A673 (cell line): ENCODE results near the gene SMARCAD1. TPM values are rescaled to one million over a fixed set of nuclear protein-coding genes. Genes with fewer than 3 reads are reported as not detected.

Experiments used
- BruUV-seq: library from RNA; stranded (reverse); fragments of 400-500 nt; replicated peaks from 2 replicates; lab custom pipeline; 2021; lab: Mats Ljungman, UMichigan
- CTCF ChIA-PET: fragments of 300-600 bp; sonication (Branson Sonifier 250); formaldehyde crosslinking; loops from one replicate; lab custom pipeline; 2022; ENCODE audit warnings: antibody characterized with exemption; lab: Charles Lee
- POLR2A ChIA-PET: fragments of 300-600 bp; sonication (Branson Sonifier 250); formaldehyde crosslinking; loops from one replicate; lab custom pipeline; 2022; ENCODE audit warnings: antibody characterized with exemption; ENCODE audit not compliant: low non-redundant PET; lab: Charles Lee
- DNase-seq: peaks from one replicate; pipeline ENCODE4 v3.0.0-alpha.2; 2015; ENCODE audit warnings: low spot score
- H3K27ac ChIP-seq: fragments of 200-600 bp; sonication (generic); 2 replicates; pipeline ENCODE4 v1.5.1; 2016; ENCODE audit warnings: mixed run types, low read depth, mild to moderate bottlenecking, mixed read lengths, antibody characterized with exemption, low read length; ENCODE audit not compliant: poor library complexity, severe bottlenecking
- H3K27me3 ChIP-seq: fragments of 200-600 bp; sonication (generic); replicated peaks from 2 replicates; pipeline ENCODE4 v1.6.1; 2017; ENCODE audit warnings: mixed run types, low read depth, mild to moderate bottlenecking, mixed read lengths, antibody characterized with exemption, low read length; ENCODE audit not compliant: insufficient read depth, poor library complexity
- H3K36me3 ChIP-seq: fragments of 200-600 bp; sonication (generic); 2 replicates; pipeline ENCODE4 v1.6.1; 2016; ENCODE audit warnings: mixed run types, mild to moderate bottlenecking, mixed read lengths, antibody characterized with exemption, low read length; ENCODE audit not compliant: insufficient read depth, poor library complexity, severe bottlenecking
- H3K4me1 ChIP-seq: fragments of 200-600 bp; sonication (generic); 2 replicates; pipeline ENCODE4 v1.6.1; 2017; ENCODE audit warnings: mixed run types, mild to moderate bottlenecking, mixed read lengths, antibody characterized with exemption, low read length; ENCODE audit not compliant: insufficient read depth, poor library complexity, severe bottlenecking
- H3K4me3 ChIP-seq: fragments of 200-600 bp; sonication (generic); 2 replicates; pipeline ENCODE4 v1.5.1; 2016; ENCODE audit warnings: low read depth, mixed run types, mild to moderate bottlenecking, mixed read lengths, low read length; ENCODE audit not compliant: poor library complexity, severe bottlenecking
- H3K9me3 ChIP-seq: fragments of 200-600 bp; sonication (generic); 2 replicates; pipeline ENCODE4 v1.6.1; 2016; ENCODE audit warnings: mixed run types, low read depth, mild to moderate bottlenecking, mixed read lengths, antibody characterized with exemption, low read length; ENCODE audit not compliant: poor library complexity, severe bottlenecking
- CTCF ChIP-seq: fragments of 300-800, 200-600 bp; sonication (generic); conservative IDR thresholded peaks from 2 replicates; pipeline ENCODE4 v1.5.1; 2017; ENCODE audit warnings: low read depth, mild to moderate bottlenecking, antibody characterized with exemption, low read length, moderate library complexity, mixed read lengths
- EZH2 ChIP-seq: fragments of 200-600 bp; sonication (generic); IDR thresholded peaks from 2 replicates; pipeline ENCODE4 v1.6.1; 2017; ENCODE audit warnings: borderline replicate concordance, low read depth, mild to moderate bottlenecking, mixed read lengths, antibody characterized with exemption, low read length; ENCODE audit not compliant: poor library complexity, severe bottlenecking
- intact Hi-C: fragments of 100-400 bp; cut with micrococcal nuclease; formaldehyde crosslinking; loops from one replicate; pipeline ENCODE4 v1.10.0; 2022; ENCODE audit not compliant: unreplicated experiment
- total RNA-seq: library from RNA; stranded (reverse); gene quantifications from 2 replicates; pipeline ENCODE4 v1.2.3, GENCODE V29; 2021

Gene SMARCAD1
- total RNA-seq, 1 experiment from 2014 or later, result 27.1 TPM

GRCh38 chr4:94216394-94216793 lies 8.7 kb downstream of the SMARCAD1 start:
- no TSS peak for BruUV-seq
- H3K4me3 ChIP-seq, result no peak overlapping the region
- peaks cover 19% of the 10 kb centered on the region for H3K36me3 ChIP-seq
- TF ChIP-seq CTCF (no peak), EZH2 (no peak)
- ChIA-PET CTCF (no interaction called here), POLR2A (no interaction called here)
- H3K27ac ChIP-seq, result no peak overlapping the region
- H3K4me1 ChIP-seq, result no peaks in the 10 kb centered on the region
- no peaks in the 10 kb centered on the region for H3K27me3 ChIP-seq
- no peaks in the 10 kb centered on the region for H3K9me3 ChIP-seq
- no peak for DNase-seq
- intact Hi-C loops, result no loop called here

- intact Hi-C loops, result no loop called here
- DNase-seq, result no peak
- Histone ChIP-seq H3K27me3 (no peaks in the 10 kb centered on the region), H3K9me3 (no peaks in the 10 kb centered on the region), H3K4me3 (no peak overlapping the region), H3K27ac (no peak overlapping the region), H3K36me3 (peaks cover 12% of the 10 kb centered on the region), H3K4me1 (no peaks in the 10 kb centered on the region)
- ChIA-PET CTCF (no interaction called here), POLR2A (no interaction called here)
- TF ChIP-seq EZH2, result no peak
- BruUV-seq, result no TSS peak
These were observed 11.7 kb downstream of the SMARCAD1 start for GRCh38 chr4:94219402-94219801.

GRCh38 chr4:94221916-94222315 lies 14.3 kb downstream of the SMARCAD1 start:
- CTCF ChIA-PET, result no interaction called here
- TF ChIP-seq EZH2 (no peak), CTCF (no peak)
- no peak for DNase-seq
- H3K4me3 ChIP-seq, result no peak overlapping the region
- H3K27ac ChIP-seq, result no peak overlapping the region
- intact Hi-C loops, result no loop called here
- no peaks in the 10 kb centered on the region for H3K9me3 ChIP-seq
- POLR2A ChIA-PET, result no interaction called here
- H3K27me3 ChIP-seq, result no peaks in the 10 kb centered on the region
- no peaks in the 10 kb centered on the region for H3K36me3 ChIP-seq
- H3K4me1 ChIP-seq, result no peaks in the 10 kb centered on the region
- BruUV-seq, result no TSS peak

- Histone ChIP-seq H3K4me1 (no peaks in the 10 kb centered on the region), H3K9me3 (no peaks in the 10 kb centered on the region), H3K27me3 (no peaks in the 10 kb centered on the region), H3K27ac (no peak overlapping the region), H3K4me3 (no peak overlapping the region), H3K36me3 (no peaks in the 10 kb centered on the region)
- no peak for TF ChIP-seq CTCF
- no peak for TF ChIP-seq EZH2
- CTCF ChIA-PET, result no interaction called here
- intact Hi-C loops, result no loop called here
- DNase-seq, result no peak
- POLR2A ChIA-PET, result no interaction called here
- BruUV-seq, result no TSS peak
These were observed 17.8 kb downstream of the SMARCAD1 start for GRCh38 chr4:94225449-94225848.
